CD4-positive, alpha-beta memory T cell (primary cell): ENCODE measurements around the gene SP6. TPM values are rescaled to one million over a fixed set of nuclear protein-coding genes. Genes with fewer than 3 reads are reported as not detected.

Experiments used
- CTCF ChIA-PET: fragments of 350-600 bp; sonication (Branson Sonifier 250); formaldehyde crosslinking; loops from one replicate; lab custom pipeline; 2021; ENCODE audit warnings: inconsistent platforms; ENCODE audit not compliant: partially characterized antibody; lab: Charles Lee
- POLR2A ChIA-PET: fragments of 350-600 bp; sonication (Branson Sonifier 250); formaldehyde crosslinking; loops from one replicate; lab custom pipeline; 2021; ENCODE audit not compliant: partially characterized antibody; lab: Charles Lee
- DNase-seq, 5 donors: peaks; one replicate each; pipeline versions ENCODE4 v3.0.0 to v3.0.0-alpha.2; 2020 to 2022; ENCODE audit warnings: mixed read lengths in 1 of 5
- H3K27ac ChIP-seq: one replicate; pipeline ENCODE4 v1.7.0; 2013; ENCODE audit warnings: low read depth, low read length
- H3K27me3 ChIP-seq: 2 replicates; pipeline ENCODE4 v1.7.0; 2013; ENCODE audit warnings: mild to moderate bottlenecking, low read length, moderate library complexity; ENCODE audit not compliant: insufficient read depth
- H3K36me3 ChIP-seq: 2 replicates; pipeline ENCODE4 v1.7.0; 2013; ENCODE audit warnings: mild to moderate bottlenecking, low read length, moderate library complexity; ENCODE audit not compliant: insufficient read depth
- H3K4me1 ChIP-seq: 2 replicates; pipeline ENCODE4 v1.7.0; 2013; ENCODE audit warnings: mild to moderate bottlenecking, low read length, moderate library complexity; ENCODE audit not compliant: insufficient read depth
- H3K4me3 ChIP-seq, 2 donors: one replicate each; pipeline ENCODE4 v1.7.0; 2013; ENCODE audit warnings: low read length in 2 of 2, mild to moderate bottlenecking in 1 of 2
- H3K9me3 ChIP-seq, 2 donors: one replicate each; pipeline ENCODE4 v1.7.0; 2013; ENCODE audit warnings: low read length in 2 of 2, control low read depth in 1 of 2; ENCODE audit not compliant: control insufficient read depth in 1 of 2
- H3K27ac Mint-ChIP-seq, 7 donors: one replicate each; pipeline ENCODE4 v1.8.0; 2020 to 2021; ENCODE audit warnings: mixed read lengths in 7 of 7, mild to moderate bottlenecking in 6 of 7, inconsistent platforms in 3 of 7, moderate library complexity in 3 of 7
- H3K27me3 Mint-ChIP-seq, 2 donors: one replicate each; pipeline ENCODE4 v1.8.0; 2020 to 2021; ENCODE audit warnings: mixed read lengths in 2 of 2
- H3K36me3 Mint-ChIP-seq, 2 donors: one replicate each; pipeline ENCODE4 v1.8.0; 2020 to 2021; ENCODE audit warnings: mixed read lengths in 2 of 2, inconsistent platforms in 1 of 2, mild to moderate bottlenecking in 1 of 2
- H3K4me1 Mint-ChIP-seq, 4 donors: one replicate each; pipeline ENCODE4 v1.8.0; 2020 to 2021; ENCODE audit warnings: mixed read lengths in 4 of 4, mild to moderate bottlenecking in 1 of 4
- H3K4me3 Mint-ChIP-seq, 8 donors: one replicate each; pipeline ENCODE4 v1.8.0; 2020 to 2021; ENCODE audit warnings: mixed read lengths in 8 of 8, mild to moderate bottlenecking in 7 of 8, moderate library complexity in 6 of 8, inconsistent platforms in 3 of 8
- H3K9me3 Mint-ChIP-seq, 8 donors: one replicate each; pipeline ENCODE4 v1.8.0; 2020 to 2021; ENCODE audit warnings: mixed read lengths in 8 of 8, mild to moderate bottlenecking in 5 of 8, inconsistent platforms in 3 of 8, moderate library complexity in 1 of 8
- intact Hi-C: fragments of 100-400 bp; cut with micrococcal nuclease; formaldehyde crosslinking; loops from one replicate; pipeline ENCODE4 v1.15.1; 2023
- polyA plus RNA-seq, 2 donors: library from polyadenylated mRNA; unstranded; fragments of 300-500 nt; fragmentation: Illumina TruSeq; gene quantifications; one replicate each; pipeline ENCODE4 v1.2.3, GENCODE V29; 2021
- total RNA-seq, 2 experiments: library from RNA; stranded (reverse); gene quantifications; one replicate each; pipeline ENCODE4 v1.2.3, GENCODE V29; 2021

The SP6 gene
- total and polyA plus RNA-seq, 4 experiments from 2014 or later: not detected

- H3K27me3 ChIP-seq: no peaks in the 10 kb centered on the region
- no peak overlapping the region for H3K4me3 Mint-ChIP-seq
Measured at GRCh38 chr17:47873200-47874090, 22.5 kb upstream of the SP6 start.

GRCh38 chr17:47872651-47873161, 21.7 kb upstream of the SP6 start:
- intact Hi-C loops: no loop called here

More at GRCh38 chr17:47873200-47874090, 22.5 kb upstream of the SP6 start:
- intact Hi-C loops: no loop called here
- Mint-ChIP-seq H3K27ac (peak overlapping the region in 2 of 7 donors; percentile 63 to 84), H3K36me3 (peaks cover 0 to 3% of the 10 kb centered on the region in 2 donors), H3K9me3 (peaks cover 0 to 2% (median 0%) of the 10 kb centered on the region in 8 donors), H3K4me1 (peaks cover 0 to 3% (median 0%) of the 10 kb centered on the region in 4 donors), H3K27me3 (peaks cover 30 to 43% of the 10 kb centered on the region in 2 donors)
- no peak overlapping the region for H3K27ac ChIP-seq
- no peaks in the 10 kb centered on the region for H3K4me1 ChIP-seq
- H3K9me3 ChIP-seq: no peaks in the 10 kb centered on the region
- H3K36me3 ChIP-seq: no peaks in the 10 kb centered on the region
- no peak overlapping the region for H3K4me3 ChIP-seq
- DNase-seq: no peak
- POLR2A ChIA-PET: interaction anchor here (0.7 to 1.2 kb wide), 2 partner anchors 16 to 1318 kb away, joined by 3 read pairs; no protein-coding TSS in a partner anchor
- CTCF ChIA-PET: no interaction called here

GRCh38 chr17:47872019-47872650, 21.2 kb upstream of the SP6 start:
- H3K36me3 Mint-ChIP-seq: no peaks in the 10 kb centered on the region
- H3K4me1 Mint-ChIP-seq: no peaks in the 10 kb centered on the region
- CTCF ChIA-PET: interaction anchor here (0.8 kb wide), 1 partner anchor 24 kb away, joined by 3 read pairs; no protein-coding TSS in a partner anchor
- Histone ChIP-seq H3K4me3 (no peak overlapping the region), H3K4me1 (no peaks in the 10 kb centered on the region), H3K27me3 (no peaks in the 10 kb centered on the region), H3K36me3 (no peaks in the 10 kb centered on the region), H3K27ac (no peak overlapping the region), H3K9me3 (no peaks in the 10 kb centered on the region)
- POLR2A ChIA-PET: interaction anchor here (1.2 kb wide), 1 partner anchor 18 kb away, joined by 3 read pairs; no protein-coding TSS in a partner anchor
- H3K4me3 Mint-ChIP-seq: no peak overlapping the region
- intact Hi-C loops: no loop called here
- no peak for DNase-seq
- H3K9me3 Mint-ChIP-seq: peaks cover 0 to 1% (median 0%) of the 10 kb centered on the region in 8 donors
- no peak overlapping the region for H3K27ac Mint-ChIP-seq
- H3K27me3 Mint-ChIP-seq: peaks cover 31 to 39% of the 10 kb centered on the region in 2 donors

More at GRCh38 chr17:47872651-47873161, 21.7 kb upstream of the SP6 start:
- Histone ChIP-seq H3K9me3 (no peaks in the 10 kb centered on the region), H3K36me3 (no peaks in the 10 kb centered on the region), H3K27me3 (no peaks in the 10 kb centered on the region), H3K4me3 (no peak overlapping the region), H3K27ac (no peak overlapping the region), H3K4me1 (no peaks in the 10 kb centered on the region)
- peaks cover 30 to 40% of the 10 kb centered on the region in 2 donors for H3K27me3 Mint-ChIP-seq
- no peak for DNase-seq
- ChIA-PET POLR2A (interaction anchor here (1.2 kb wide), 1 partner anchor 17 kb away, joined by 3 read pairs; no protein-coding TSS in a partner anchor), CTCF (no interaction called here)
- no peaks in the 10 kb centered on the region for H3K36me3 Mint-ChIP-seq
- H3K4me1 Mint-ChIP-seq: no peaks in the 10 kb centered on the region
- H3K4me3 Mint-ChIP-seq: no peak overlapping the region
- no peak overlapping the region for H3K27ac Mint-ChIP-seq
- H3K9me3 Mint-ChIP-seq: peaks cover 0 to 1% (median 0%) of the 10 kb centered on the region in 8 donors

GRCh38 chr17:47871048-47871447, 20.1 kb upstream of the SP6 start:
- no peaks in the 10 kb centered on the region for H3K36me3 ChIP-seq
- H3K4me1 ChIP-seq: no peaks in the 10 kb centered on the region
- H3K36me3 Mint-ChIP-seq: no peaks in the 10 kb centered on the region
- no peaks in the 10 kb centered on the region for H3K9me3 ChIP-seq
- no peak overlapping the region for H3K27ac ChIP-seq
- ChIA-PET CTCF (no interaction called here), POLR2A (no interaction called here)
- intact Hi-C loops: no loop called here
- H3K27ac Mint-ChIP-seq: no peak overlapping the region
- no peak for DNase-seq
- no peaks in the 10 kb centered on the region for H3K27me3 ChIP-seq
- H3K4me1 Mint-ChIP-seq: peaks cover 0 to 1% (median 0%) of the 10 kb centered on the region in 4 donors
- H3K4me3 ChIP-seq: no peak overlapping the region
- H3K9me3 Mint-ChIP-seq: peaks cover 0 to 1% (median 0%) of the 10 kb centered on the region in 8 donors
- H3K4me3 Mint-ChIP-seq: no peak overlapping the region
- peaks cover 34 to 38% of the 10 kb centered on the region in 2 donors for H3K27me3 Mint-ChIP-seq

- Histone ChIP-seq H3K36me3 (no peaks in the 10 kb centered on the region), H3K4me3 (no peak overlapping the region), H3K27ac (no peak overlapping the region), H3K4me1 (peaks cover 3% of the 10 kb centered on the region), H3K27me3 (no peaks in the 10 kb centered on the region), H3K9me3 (no peaks in the 10 kb centered on the region)
- CTCF ChIA-PET: no interaction called here
- Mint-ChIP-seq H3K27me3 (peaks cover 30 to 33% of the 10 kb centered on the region in 2 donors), H3K27ac (no peak overlapping the region), H3K4me3 (no peak overlapping the region), H3K36me3 (no peaks in the 10 kb centered on the region), H3K9me3 (peaks cover 0 to 1% (median 0%) of the 10 kb centered on the region in 8 donors), H3K4me1 (peaks cover 0 to 4% (median 2%) of the 10 kb centered on the region in 4 donors)
- intact Hi-C loops: no loop called here
- POLR2A ChIA-PET: no interaction called here
- no peak for DNase-seq
Measured at GRCh38 chr17:47870056-47870455, 19.1 kb upstream of the SP6 start.

GRCh38 chr17:47869114-47869513, 18.2 kb upstream of the SP6 start:
- H3K27me3 ChIP-seq: no peaks in the 10 kb centered on the region
- Mint-ChIP-seq H3K27me3 (peaks cover 26 to 32% of the 10 kb centered on the region in 2 donors), H3K4me3 (no peak overlapping the region), H3K27ac (no peak overlapping the region), H3K4me1 (peaks cover 0 to 10% (median 6%) of the 10 kb centered on the region in 4 donors), H3K36me3 (no peaks in the 10 kb centered on the region), H3K9me3 (peaks cover 0 to 1% (median 0%) of the 10 kb centered on the region in 8 donors)
- H3K4me3 ChIP-seq: no peak overlapping the region
- H3K27ac ChIP-seq: no peak overlapping the region
- no peaks in the 10 kb centered on the region for H3K36me3 ChIP-seq
- peaks cover 9% of the 10 kb centered on the region for H3K4me1 ChIP-seq
- no peak for DNase-seq
- intact Hi-C loops: no loop called here
- CTCF ChIA-PET: no interaction called here
- no peaks in the 10 kb centered on the region for H3K9me3 ChIP-seq
- POLR2A ChIA-PET: no interaction called here
